Glutamatergic neuron (in vitro differentiated cells): ENCODE results near the gene COBLL1. TPM values are rescaled to one million over a fixed set of nuclear protein-coding genes. Genes with fewer than 3 reads are reported as not detected.

Source experiments
- DNase-seq: peaks from one replicate; pipeline ENCODE4 v3.0.0; 2022
- H3K27ac Mint-ChIP-seq: one replicate; pipeline ENCODE4 v1.8.0; 2020; ENCODE audit warnings: mild to moderate bottlenecking, mixed read lengths, inconsistent platforms; ENCODE audit not compliant: unreplicated experiment
- H3K27me3 Mint-ChIP-seq: one replicate; pipeline ENCODE4 v1.8.0; 2020; ENCODE audit warnings: mild to moderate bottlenecking, moderate library complexity, mixed read lengths, inconsistent platforms; ENCODE audit not compliant: unreplicated experiment
- H3K36me3 Mint-ChIP-seq: one replicate; pipeline ENCODE4 v1.8.0; 2020; ENCODE audit warnings: mild to moderate bottlenecking, mixed read lengths, inconsistent platforms; ENCODE audit not compliant: unreplicated experiment
- H3K4me1 Mint-ChIP-seq: one replicate; pipeline ENCODE4 v1.8.0; 2020; ENCODE audit warnings: mild to moderate bottlenecking, low read depth, mixed read lengths, inconsistent platforms; ENCODE audit not compliant: unreplicated experiment
- H3K4me3 Mint-ChIP-seq: one replicate; pipeline ENCODE4 v1.8.0; 2020; ENCODE audit warnings: mild to moderate bottlenecking, mixed read lengths, inconsistent platforms; ENCODE audit not compliant: unreplicated experiment
- H3K9me3 Mint-ChIP-seq: one replicate; pipeline ENCODE4 v1.8.0; 2020; ENCODE audit warnings: mild to moderate bottlenecking, moderate library complexity, mixed read lengths, inconsistent platforms; ENCODE audit not compliant: unreplicated experiment
- total RNA-seq: library from RNA; stranded (reverse); fragmentation: NEBNext Ultra II Directional; extraction: Animal tissue kit (Norgen Biotek cat#: 25700); gene quantifications from one replicate; pipeline ENCODE4 v1.2.1, GENCODE V29; 2021; ENCODE audit not compliant: unreplicated experiment
- TF ChIP-seq, protein P1 (sequence below): fragments of 200-600 bp; sonication (generic); IDR thresholded peaks from one replicate; pipeline ENCODE4 v1.5.0; 2021; ENCODE audit not compliant: partially characterized antibody, unreplicated experiment

COBLL1 gene
- total RNA-seq, 1 donor from 2014 or later = 0.91 TPM

DNA sequence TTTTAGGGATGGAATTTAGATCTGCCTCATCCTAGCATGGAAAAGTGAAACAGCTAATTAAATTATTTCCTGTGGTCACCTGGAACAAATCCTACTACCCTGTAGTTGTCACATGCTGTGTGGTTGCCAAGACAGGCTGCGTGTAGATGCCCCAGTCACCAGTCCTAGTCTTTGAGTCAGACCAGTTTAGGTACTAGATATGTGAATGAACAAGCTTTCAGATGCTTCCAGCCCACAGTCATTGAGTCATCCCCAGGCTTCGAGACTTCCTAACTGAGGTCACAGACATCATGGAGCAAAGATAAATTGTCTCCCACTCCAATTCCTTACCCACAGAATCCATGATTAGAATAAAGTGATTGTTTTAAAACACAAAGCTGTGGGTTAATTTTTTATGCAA is 184.5 kb downstream of the COBLL1 start:
- Mint-ChIP-seq H3K4me3 (no peak overlapping the region), H3K4me1 (no peaks in the 10 kb centered on the region), H3K27me3 (no peaks in the 10 kb centered on the region), H3K9me3 (no peaks in the 10 kb centered on the region), H3K36me3 (no peaks in the 10 kb centered on the region), H3K27ac (no peak overlapping the region)
- TF ChIP-seq, protein P1, sequence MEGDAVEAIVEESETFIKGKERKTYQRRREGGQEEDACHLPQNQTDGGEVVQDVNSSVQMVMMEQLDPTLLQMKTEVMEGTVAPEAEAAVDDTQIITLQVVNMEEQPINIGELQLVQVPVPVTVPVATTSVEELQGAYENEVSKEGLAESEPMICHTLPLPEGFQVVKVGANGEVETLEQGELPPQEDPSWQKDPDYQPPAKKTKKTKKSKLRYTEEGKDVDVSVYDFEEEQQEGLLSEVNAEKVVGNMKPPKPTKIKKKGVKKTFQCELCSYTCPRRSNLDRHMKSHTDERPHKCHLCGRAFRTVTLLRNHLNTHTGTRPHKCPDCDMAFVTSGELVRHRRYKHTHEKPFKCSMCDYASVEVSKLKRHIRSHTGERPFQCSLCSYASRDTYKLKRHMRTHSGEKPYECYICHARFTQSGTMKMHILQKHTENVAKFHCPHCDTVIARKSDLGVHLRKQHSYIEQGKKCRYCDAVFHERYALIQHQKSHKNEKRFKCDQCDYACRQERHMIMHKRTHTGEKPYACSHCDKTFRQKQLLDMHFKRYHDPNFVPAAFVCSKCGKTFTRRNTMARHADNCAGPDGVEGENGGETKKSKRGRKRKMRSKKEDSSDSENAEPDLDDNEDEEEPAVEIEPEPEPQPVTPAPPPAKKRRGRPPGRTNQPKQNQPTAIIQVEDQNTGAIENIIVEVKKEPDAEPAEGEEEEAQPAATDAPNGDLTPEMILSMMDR = no peak
- DNase-seq = no peak

DNA sequence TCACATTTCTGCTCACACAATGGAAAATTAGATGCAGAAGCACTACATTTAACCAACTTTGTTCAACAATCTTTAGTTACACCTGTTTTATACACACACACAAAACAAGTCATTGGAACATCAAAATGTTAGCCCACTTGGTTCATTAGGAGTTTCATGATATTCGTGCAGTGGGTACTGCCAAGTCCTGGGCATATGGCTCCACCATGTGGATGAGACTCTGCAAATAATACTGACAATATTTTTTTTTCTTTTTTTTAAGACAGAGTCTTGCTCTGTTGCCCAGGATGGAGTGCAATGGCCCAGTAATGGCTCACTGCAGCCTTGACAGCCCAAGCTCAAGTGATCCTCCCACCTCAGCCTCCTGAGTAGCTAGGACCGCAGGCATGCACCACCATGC is 185.9 kb downstream of the COBLL1 start:
- no peak overlapping the region for H3K27ac Mint-ChIP-seq
- H3K9me3 Mint-ChIP-seq = peaks cover under 1% of the 10 kb centered on the region
- H3K27me3 Mint-ChIP-seq = no peaks in the 10 kb centered on the region
- H3K4me1 Mint-ChIP-seq = no peaks in the 10 kb centered on the region
- no peak for DNase-seq
- peaks cover 2% of the 10 kb centered on the region for H3K36me3 Mint-ChIP-seq
- no peak overlapping the region for H3K4me3 Mint-ChIP-seq
- TF ChIP-seq, protein P1 = no peak

DNA sequence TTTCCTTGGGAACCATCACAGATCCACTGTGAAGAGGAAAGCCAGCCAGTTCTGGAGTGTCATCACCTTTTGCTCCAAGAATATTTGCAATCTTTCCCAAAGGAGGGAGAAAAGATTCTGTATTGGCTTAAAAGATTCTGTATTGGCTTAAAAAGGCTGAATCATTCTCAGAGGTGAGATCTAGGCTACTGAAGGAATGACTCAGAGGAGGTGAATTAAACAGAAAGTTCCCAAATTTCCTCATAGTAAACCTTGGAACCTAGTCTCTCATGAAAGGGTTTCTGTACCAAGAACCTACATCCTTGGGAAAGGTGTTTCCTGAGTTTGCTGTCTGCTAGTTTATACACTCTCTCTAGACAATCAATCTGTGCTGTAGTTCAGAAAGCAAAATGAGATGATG is 186.3 kb downstream of the COBLL1 start:
- no peak for DNase-seq
- no peak overlapping the region for H3K4me3 Mint-ChIP-seq
- H3K27me3 Mint-ChIP-seq = no peaks in the 10 kb centered on the region
- peaks cover 6% of the 10 kb centered on the region for H3K36me3 Mint-ChIP-seq
- peaks cover 2% of the 10 kb centered on the region for H3K9me3 Mint-ChIP-seq
- no peak overlapping the region for H3K27ac Mint-ChIP-seq
- H3K4me1 Mint-ChIP-seq = no peaks in the 10 kb centered on the region
- TF ChIP-seq, protein P1 = no peak

DNA sequence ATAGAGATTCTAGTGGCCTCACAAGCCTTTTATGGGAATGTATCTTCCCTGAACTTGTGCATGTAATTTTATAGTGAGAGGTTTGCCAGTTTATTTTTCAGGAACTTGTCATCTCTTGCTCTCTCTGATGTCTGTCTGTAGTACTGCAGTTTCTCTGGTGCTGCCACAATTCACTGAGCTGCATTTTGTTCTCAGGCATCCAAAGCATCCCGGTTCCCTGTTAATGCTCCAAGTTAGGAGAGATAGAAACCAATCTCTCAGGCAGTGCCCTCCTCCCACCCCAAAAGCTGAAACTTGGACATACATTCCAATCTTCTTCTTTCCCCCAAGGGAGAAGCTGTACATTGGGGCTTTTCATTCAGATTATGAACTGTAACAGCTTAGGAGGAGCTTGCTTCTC is 190.3 kb downstream of the COBLL1 start:
- Mint-ChIP-seq H3K27me3 (no peaks in the 10 kb centered on the region), H3K4me1 (no peaks in the 10 kb centered on the region), H3K4me3 (no peak overlapping the region), H3K36me3 (peaks cover 11% of the 10 kb centered on the region), H3K27ac (no peak overlapping the region), H3K9me3 (peaks cover 4% of the 10 kb centered on the region)
- TF ChIP-seq, protein P1 = no peak
- no peak for DNase-seq

DNA sequence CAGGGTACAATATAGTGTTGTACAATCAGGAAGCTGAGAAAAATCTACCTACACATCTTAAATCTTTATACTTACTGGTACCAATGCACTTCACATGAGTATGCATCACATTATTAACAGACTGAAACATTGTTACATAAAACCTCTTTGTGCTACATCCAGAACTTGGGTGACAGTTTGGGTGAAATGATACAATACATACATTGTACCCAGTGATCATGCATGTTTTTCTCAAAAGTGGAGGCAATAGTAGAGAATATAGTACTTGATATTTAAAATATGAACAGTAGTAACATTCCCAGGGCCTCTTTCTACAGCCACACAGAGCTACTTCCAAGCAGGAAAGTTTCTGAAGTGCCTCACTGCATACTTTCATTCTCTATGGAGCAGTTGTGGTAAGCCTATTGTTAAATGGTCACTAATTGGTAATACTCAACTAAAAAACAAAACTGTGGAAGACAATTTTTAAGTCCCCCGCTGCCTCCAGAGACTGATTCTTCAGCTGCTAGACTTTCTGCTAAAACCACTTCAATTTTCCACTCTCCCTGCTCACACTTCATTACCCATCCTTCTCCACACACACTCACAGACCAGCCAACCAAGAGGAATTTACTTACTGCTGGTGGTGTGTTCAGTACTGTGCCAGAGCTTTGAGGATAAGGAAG is 197.5 kb downstream of the COBLL1 start:
- Mint-ChIP-seq H3K36me3 (no peaks in the 10 kb centered on the region), H3K4me3 (no peak overlapping the region), H3K9me3 (peaks cover 4% of the 10 kb centered on the region), H3K27ac (no peak overlapping the region), H3K4me1 (no peaks in the 10 kb centered on the region), H3K27me3 (no peaks in the 10 kb centered on the region)
- TF ChIP-seq, protein P1 = no peak
- no peak for DNase-seq
